Activated T-cell treated with anti-CD3 and anti-CD28 coated beads for 4 hours (primary cell): ENCODE measurements around the gene PLOD1.
"Not testable (repeated sequence)": the region's sequence is repeated elsewhere in the genome, so short reads cannot be mapped to it uniquely, and the experiment has no call there.

Experiments used
- DNase-seq: peaks from one replicate; pipeline ENCODE4 v3.0.0-alpha.2; 2020

The PLOD1 gene

GRCh38 chr1:11913291-11913690 is 21.2 kb upstream of the PLOD1 start:
- DNase-seq: no peak

GRCh38 chr1:11914024-11914423 is 20.5 kb upstream of the PLOD1 start:
- no peak for DNase-seq

- DNase-seq: no peak
These were observed 15.6 kb upstream of the PLOD1 start for GRCh38 chr1:11918799-11919519.

GRCh38 chr1:11919621-11920020 is 14.9 kb upstream of the PLOD1 start:
- DNase-seq: no peak

GRCh38 chr1:11920239-11920903 is 14.1 kb upstream of the PLOD1 start:
- no peak for DNase-seq

GRCh38 chr1:11921022-11921421 is 13.5 kb upstream of the PLOD1 start:
- no peak for DNase-seq

- DNase-seq: no peak
These were observed 11.3 kb upstream of the PLOD1 start for GRCh38 chr1:11923069-11923826.

GRCh38 chr1:11923827-11924113 is 10.7 kb upstream of the PLOD1 start:
- no peak for DNase-seq

GRCh38 chr1:11924334-11925195 is 10.0 kb upstream of the PLOD1 start:
- DNase-seq: no peak

- DNase-seq: not testable (repeated sequence)
These were observed 9.2 kb upstream of the PLOD1 start for GRCh38 chr1:11925196-11925937.

GRCh38 chr1:11925938-11926292 is 8.6 kb upstream of the PLOD1 start:
- no peak for DNase-seq

- DNase-seq: no peak
These were observed 6.5 kb upstream of the PLOD1 start for GRCh38 chr1:11927866-11928592.

GRCh38 chr1:11929849-11930248 is 4.7 kb upstream of the PLOD1 start:
- DNase-seq: no peak

- no peak for DNase-seq
These were observed 3.7 kb upstream of the PLOD1 start for GRCh38 chr1:11930571-11931445.

GRCh38 chr1:11931845-11932244 is 2.7 kb upstream of the PLOD1 start:
- no peak for DNase-seq

GRCh38 chr1:11935057-11935412 is 518 bp downstream of the PLOD1 start:
- DNase-seq: no peak

GRCh38 chr1:11935733-11936132 is 1.2 kb downstream of the PLOD1 start:
- DNase-seq: not testable (repeated sequence)

- no peak for DNase-seq
These were observed 4.4 kb downstream of the PLOD1 start for GRCh38 chr1:11938722-11939526.

GRCh38 chr1:11939794-11940193 is 5.3 kb downstream of the PLOD1 start:
- DNase-seq: not testable (repeated sequence)
